GM23338 (cell line): ENCODE results near the gene KRTAP3-2. TPM values are rescaled to one million over a fixed set of nuclear protein-coding genes. Genes with fewer than 3 reads are reported as not detected.

ENCODE experiments used
- ATAC-seq: fragments of 200-7000 bp; cut with Tn5 transposase; 3 replicates; pipeline ENCODE4 v1.9.1; 2020
- DNase-seq: peaks from one replicate; pipeline ENCODE4 v3.0.0-alpha.2; 2015; ENCODE audit warnings: low spot score
- H2AFZ ChIP-seq: fragments of 200-600 bp; sonication (generic); 2 replicates; pipeline ENCODE4 v1.8.0; 2016; ENCODE audit warnings: antibody characterized with exemption, mild to moderate bottlenecking, moderate library complexity
- H3F3A ChIP-seq: fragments of 200-600 bp; sonication (generic); replicated peaks from 2 replicates; pipeline ENCODE4 v1.8.0; 2017; ENCODE audit warnings: antibody characterized with exemption, mixed run types, low read depth
- H3K27ac ChIP-seq: fragments of 200-600 bp; sonication (generic); 2 replicates; pipeline ENCODE4 v1.6.1; 2016; ENCODE audit warnings: low read depth
- H3K27me3 ChIP-seq: fragments of 200-600 bp; sonication (generic); 2 replicates; pipeline ENCODE4 v1.8.0; 2016; ENCODE audit warnings: mild to moderate bottlenecking, mixed run types, moderate library complexity; ENCODE audit not compliant: insufficient read depth
- H3K36me3 ChIP-seq: fragments of 200-600 bp; sonication (generic); 2 replicates; pipeline ENCODE4 v1.8.0; 2016; ENCODE audit warnings: mild to moderate bottlenecking; ENCODE audit not compliant: insufficient read depth
- H3K4me1 ChIP-seq: fragments of 200-600 bp; sonication (generic); 2 replicates; pipeline ENCODE4 v1.8.0; 2016; ENCODE audit warnings: mild to moderate bottlenecking, moderate library complexity; ENCODE audit not compliant: insufficient read depth
- H3K4me2 ChIP-seq: fragments of 200-600 bp; sonication (generic); 2 replicates; pipeline ENCODE4 v1.7.1; 2017; ENCODE audit warnings: mixed run types
- H3K4me3 ChIP-seq: fragments of 200-600 bp; sonication (generic); 2 replicates; pipeline ENCODE4 v1.6.1; 2016; ENCODE audit warnings: mixed run types
- H3K79me2 ChIP-seq: fragments of 200-600 bp; sonication (generic); replicated peaks from 2 replicates; pipeline ENCODE4 v1.8.0; 2017; ENCODE audit warnings: mild to moderate bottlenecking; ENCODE audit not compliant: insufficient read depth
- H3K9me2 ChIP-seq: fragments of 200-600 bp; sonication (generic); 2 replicates; pipeline ENCODE4 v1.8.0; 2017; ENCODE audit not compliant: insufficient read depth
- H4K20me1 ChIP-seq: fragments of 200-600 bp; sonication (generic); replicated peaks from 2 replicates; pipeline ENCODE4 v1.8.0; 2017; ENCODE audit warnings: mild to moderate bottlenecking; ENCODE audit not compliant: insufficient read depth
- H3K27ac Mint-ChIP-seq: 2 replicates; pipeline ENCODE4 v1.8.0; 2020; ENCODE audit warnings: inconsistent platforms, mild to moderate bottlenecking, moderate library complexity, mixed read lengths
- H3K27me3 Mint-ChIP-seq: 3 replicates; pipeline ENCODE4 v1.8.0; 2022; ENCODE audit warnings: low read depth, mild to moderate bottlenecking, moderate library complexity, mixed read lengths, inconsistent platforms; ENCODE audit not compliant: insufficient read depth, poor library complexity
- H3K36me3 Mint-ChIP-seq: 3 replicates; pipeline ENCODE4 v1.8.0; 2021; ENCODE audit warnings: low read depth, mild to moderate bottlenecking, inconsistent platforms, moderate library complexity, mixed read lengths
- H3K4me1 Mint-ChIP-seq: 3 replicates; pipeline ENCODE4 v1.8.0; 2020; ENCODE audit warnings: mild to moderate bottlenecking, inconsistent platforms, mixed read lengths
- H3K4me3 Mint-ChIP-seq: 3 replicates; pipeline ENCODE4 v1.8.0; 2021; ENCODE audit warnings: moderate library complexity, mild to moderate bottlenecking, inconsistent platforms, mixed read lengths
- H3K9me3 Mint-ChIP-seq: 3 replicates; pipeline ENCODE4 v1.8.0; 2020; ENCODE audit warnings: moderate library complexity, mild to moderate bottlenecking, inconsistent platforms, mixed read lengths
- CREB1 ChIP-seq: fragments of 250-450 bp; sonication (Bioruptor Pico); IDR thresholded peaks from 2 replicates; pipeline ENCODE4 v1.5.0; 2020; ENCODE audit warnings: low read depth, mild to moderate bottlenecking, moderate library complexity
- ETS1 ChIP-seq: IDR thresholded peaks from 2 replicates; pipeline ENCODE4 v1.6.1; 2016; ENCODE audit warnings: antibody characterized with exemption
- EZH2phosphoT487 ChIP-seq: fragments of 200-600 bp; sonication (generic); IDR thresholded peaks from one replicate; pipeline ENCODE4 v1.8.1; 2018; ENCODE audit warnings: antibody characterized with exemption; ENCODE audit not compliant: unreplicated experiment
- JUNB ChIP-seq: IDR thresholded peaks from one replicate; pipeline ENCODE4 v1.6.1; 2016; ENCODE audit warnings: antibody characterized with exemption; ENCODE audit not compliant: unreplicated experiment
- NANOG ChIP-seq: IDR thresholded peaks from 2 replicates; pipeline ENCODE4 v1.6.1; 2016; ENCODE audit warnings: antibody characterized with exemption, borderline replicate concordance
- POLR2AphosphoS5 ChIP-seq: IDR thresholded peaks from 2 replicates; pipeline ENCODE4 v1.6.1; 2016; ENCODE audit warnings: antibody characterized with exemption, low read depth
- STAT1 ChIP-seq: IDR thresholded peaks from one replicate; pipeline ENCODE4 v1.6.1; 2016; ENCODE audit warnings: antibody characterized with exemption; ENCODE audit not compliant: unreplicated experiment
- ZNF114 ChIP-seq: fragments of 250-450 bp; sonication (Bioruptor Pico); IDR thresholded peaks from 2 replicates; pipeline ENCODE4 v1.5.0; 2020; ENCODE audit warnings: mild to moderate bottlenecking, moderate library complexity
- ZNF331 ChIP-seq: fragments of 250-450 bp; sonication (Bioruptor Pico); IDR thresholded peaks from 2 replicates; pipeline ENCODE4 v1.5.0; 2020; ENCODE audit warnings: low read depth, mild to moderate bottlenecking, moderate library complexity
- ZNF462 ChIP-seq: fragments of 250-450 bp; sonication (Bioruptor Pico); IDR thresholded peaks from 2 replicates; pipeline ENCODE4 v1.5.0; 2020; ENCODE audit warnings: mild to moderate bottlenecking, moderate library complexity
- polyA plus RNA-seq: library from polyadenylated mRNA; unstranded; fragments of >200 nt; fragmentation: Nextera tagmentation; extraction: Ambion mirVana; gene quantifications from 2 replicates; pipeline ENCODE4 v1.2.1, GENCODE V29; 2016
- total RNA-seq: library from RNA; depleted of rRNA; stranded (reverse); fragments of >200 nt; shearing (Covaris generic); gene quantifications from 2 replicates; pipeline ENCODE4 v1.2.3, GENCODE V29; 2014
- TF ChIP-seq, protein P1 (sequence below): IDR thresholded peaks from one replicate; pipeline ENCODE4 v1.6.1; 2018; ENCODE audit warnings: antibody characterized with exemption; ENCODE audit not compliant: unreplicated experiment

The KRTAP3-2 gene
- total and polyA plus RNA-seq, 2 experiments from 2014 or later = not detected

- Histone ChIP-seq H3K4me3 (no peak overlapping the region), H4K20me1 (no peaks in the 10 kb centered on the region), H2AFZ (no peak overlapping the region), H3K27ac (no peak overlapping the region), H3F3A (no peaks in the 10 kb centered on the region), H3K27me3 (no peaks in the 10 kb centered on the region), H3K4me1 (no peaks in the 10 kb centered on the region), H3K4me2 (no peak overlapping the region), H3K36me3 (no peaks in the 10 kb centered on the region), H3K79me2 (no peaks in the 10 kb centered on the region), H3K9me2 (no peaks in the 10 kb centered on the region)
- no peaks in the 10 kb centered on the region for H3K36me3 Mint-ChIP-seq
- ATAC-seq (no peak), DNase-seq (no peak)
- H3K9me3 Mint-ChIP-seq = no peaks in the 10 kb centered on the region
- no peaks in the 10 kb centered on the region for H3K4me1 Mint-ChIP-seq
- H3K27me3 Mint-ChIP-seq = no peaks in the 10 kb centered on the region
- H3K4me3 Mint-ChIP-seq = no peak overlapping the region
- TF ChIP-seq JUNB (no peak), NANOG (no peak), ZNF462 (CRISPR knock-in tag) (no peak), EZH2phosphoT487 (no peak), POLR2AphosphoS5 (no peak), ZNF331 (no peak), ZNF114 (CRISPR knock-in tag) (no peak)
- H3K27ac Mint-ChIP-seq = no peak overlapping the region
Observed at GRCh38 chr17:41002814-41003213, 3.1 kb upstream of the KRTAP3-2 start.

DNA sequence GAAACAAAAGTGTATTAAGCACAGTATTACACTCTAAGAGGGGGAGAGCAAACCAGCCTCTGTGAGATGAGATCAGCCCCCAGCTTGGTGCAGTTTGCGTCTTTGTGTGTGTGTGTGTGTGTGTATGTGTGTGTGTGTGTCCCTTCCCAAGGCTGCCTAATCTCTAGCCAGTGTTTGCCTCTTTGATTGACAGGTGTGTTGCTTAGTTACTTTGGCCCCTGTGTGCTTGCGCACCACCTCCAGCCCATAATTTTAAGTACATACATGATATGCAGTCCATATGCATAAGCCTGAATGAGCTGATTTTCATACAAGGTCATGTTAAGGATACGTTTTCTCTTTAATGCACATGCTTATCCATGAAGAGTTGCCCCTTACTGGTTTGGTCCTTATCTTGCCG is 2.1 kb upstream of the KRTAP3-2 start:
- no peaks in the 10 kb centered on the region for H3K36me3 Mint-ChIP-seq
- no peak for TF ChIP-seq ETS1
- TF ChIP-seq ZNF114 (CRISPR knock-in tag) = no peak
- TF ChIP-seq EZH2phosphoT487 = no peak
- no peak for TF ChIP-seq CREB1
- TF ChIP-seq JUNB = no peak
- TF ChIP-seq STAT1 = no peak
- no peak for TF ChIP-seq ZNF331
- TF ChIP-seq, protein P1, sequence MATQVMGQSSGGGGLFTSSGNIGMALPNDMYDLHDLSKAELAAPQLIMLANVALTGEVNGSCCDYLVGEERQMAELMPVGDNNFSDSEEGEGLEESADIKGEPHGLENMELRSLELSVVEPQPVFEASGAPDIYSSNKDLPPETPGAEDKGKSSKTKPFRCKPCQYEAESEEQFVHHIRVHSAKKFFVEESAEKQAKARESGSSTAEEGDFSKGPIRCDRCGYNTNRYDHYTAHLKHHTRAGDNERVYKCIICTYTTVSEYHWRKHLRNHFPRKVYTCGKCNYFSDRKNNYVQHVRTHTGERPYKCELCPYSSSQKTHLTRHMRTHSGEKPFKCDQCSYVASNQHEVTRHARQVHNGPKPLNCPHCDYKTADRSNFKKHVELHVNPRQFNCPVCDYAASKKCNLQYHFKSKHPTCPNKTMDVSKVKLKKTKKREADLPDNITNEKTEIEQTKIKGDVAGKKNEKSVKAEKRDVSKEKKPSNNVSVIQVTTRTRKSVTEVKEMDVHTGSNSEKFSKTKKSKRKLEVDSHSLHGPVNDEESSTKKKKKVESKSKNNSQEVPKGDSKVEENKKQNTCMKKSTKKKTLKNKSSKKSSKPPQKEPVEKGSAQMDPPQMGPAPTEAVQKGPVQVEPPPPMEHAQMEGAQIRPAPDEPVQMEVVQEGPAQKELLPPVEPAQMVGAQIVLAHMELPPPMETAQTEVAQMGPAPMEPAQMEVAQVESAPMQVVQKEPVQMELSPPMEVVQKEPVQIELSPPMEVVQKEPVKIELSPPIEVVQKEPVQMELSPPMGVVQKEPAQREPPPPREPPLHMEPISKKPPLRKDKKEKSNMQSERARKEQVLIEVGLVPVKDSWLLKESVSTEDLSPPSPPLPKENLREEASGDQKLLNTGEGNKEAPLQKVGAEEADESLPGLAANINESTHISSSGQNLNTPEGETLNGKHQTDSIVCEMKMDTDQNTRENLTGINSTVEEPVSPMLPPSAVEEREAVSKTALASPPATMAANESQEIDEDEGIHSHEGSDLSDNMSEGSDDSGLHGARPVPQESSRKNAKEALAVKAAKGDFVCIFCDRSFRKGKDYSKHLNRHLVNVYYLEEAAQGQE = no peak

More for the DNA sequence above, 2.1 kb upstream of the KRTAP3-2 start:
- Histone ChIP-seq H3K9me2 (no peaks in the 10 kb centered on the region), H4K20me1 (no peaks in the 10 kb centered on the region), H3K4me2 (no peak overlapping the region), H2AFZ (no peak overlapping the region), H3K79me2 (no peaks in the 10 kb centered on the region), H3K4me3 (no peak overlapping the region), H3F3A (no peaks in the 10 kb centered on the region), H3K4me1 (no peaks in the 10 kb centered on the region), H3K27me3 (no peaks in the 10 kb centered on the region), H3K36me3 (no peaks in the 10 kb centered on the region), H3K27ac (no peak overlapping the region)
- H3K4me1 Mint-ChIP-seq = no peaks in the 10 kb centered on the region
- no peak overlapping the region for H3K4me3 Mint-ChIP-seq
- H3K9me3 Mint-ChIP-seq = no peaks in the 10 kb centered on the region
- ATAC-seq = no peak
- H3K27me3 Mint-ChIP-seq = no peaks in the 10 kb centered on the region
- no peak overlapping the region for H3K27ac Mint-ChIP-seq
- DNase-seq = no peak
